Measurements from ENCODE around the gene COX8A. TPM values are rescaled to one million over a fixed set of nuclear protein-coding genes. Genes with fewer than 3 reads are reported as not detected.

The COX8A gene
- total and polyA plus RNA-seq, 9 of the 15 experiments (the other 6 are each of a cell fraction or from before 2014, with no cell fraction given): 274 to 1,206 (median 526) TPM

GRCh38 chr11:64007629-64008282 lies 33.3 kb downstream of the COX8A start (continued):
- TF ChIP-seq ZNF592 (IDR thresholded peaks at IDR 0.05) (no peak), AFF1 (IDR thresholded peaks at IDR 0.05; ENCODE audit: low read depth in 1 of 2, partially characterized antibody in 2 of 2) (no peak), ZNF75A (CRISPR knock-in tag; IDR thresholded peaks at IDR 0.05) (no peak), ZNF668 (CRISPR knock-in tag; IDR thresholded peaks at IDR 0.05) (no peak), ZFX (CRISPR knock-in tag; IDR thresholded peaks at IDR 0.05) (peak; percentile 44), PTRF (tag; IDR thresholded peaks at IDR 0.05) (no peak), POLR3A (IDR thresholded peaks at IDR 0.05; ENCODE audit: borderline replicate concordance, extremely low read depth, insufficient read depth, insufficient read length) (no peak), LCOR (CRISPR knock-in tag; IDR thresholded peaks at IDR 0.05) (peak; percentile 77; the same call in 1 of the 2 replicates), SRSF9 (IDR thresholded peaks at IDR 0.05; ENCODE audit: borderline replicate concordance, low read depth, low read length) (no peak), SIRT6 (IDR thresholded peaks at IDR 0.05; ENCODE audit: low read depth, low read length) (peak; percentile 6), NFIX (CRISPR knock-in tag; IDR thresholded peaks at IDR 0.05; ENCODE audit: low read depth) (no peak), MAZ (CRISPR knock-in tag; conservative IDR thresholded peaks at IDR 0.05 in 1 of 2, IDR thresholded peaks at IDR 0.05 in 1 of 2) (peak; percentile 89 to 91), ZNF512 (tag; IDR thresholded peaks at IDR 0.05) (peak; percentile 60), EHMT2 (IDR thresholded peaks at IDR 0.05) (no peak), POLR2G (IDR thresholded peaks at IDR 0.05; ENCODE audit: low read depth, low read length) (peak; percentile 62)
- TF ChIP-seq, protein P1, sequence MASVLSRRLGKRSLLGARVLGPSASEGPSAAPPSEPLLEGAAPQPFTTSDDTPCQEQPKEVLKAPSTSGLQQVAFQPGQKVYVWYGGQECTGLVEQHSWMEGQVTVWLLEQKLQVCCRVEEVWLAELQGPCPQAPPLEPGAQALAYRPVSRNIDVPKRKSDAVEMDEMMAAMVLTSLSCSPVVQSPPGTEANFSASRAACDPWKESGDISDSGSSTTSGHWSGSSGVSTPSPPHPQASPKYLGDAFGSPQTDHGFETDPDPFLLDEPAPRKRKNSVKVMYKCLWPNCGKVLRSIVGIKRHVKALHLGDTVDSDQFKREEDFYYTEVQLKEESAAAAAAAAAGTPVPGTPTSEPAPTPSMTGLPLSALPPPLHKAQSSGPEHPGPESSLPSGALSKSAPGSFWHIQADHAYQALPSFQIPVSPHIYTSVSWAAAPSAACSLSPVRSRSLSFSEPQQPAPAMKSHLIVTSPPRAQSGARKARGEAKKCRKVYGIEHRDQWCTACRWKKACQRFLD (CRISPR knock-in tag; IDR thresholded peaks at IDR 0.05): peak; percentile 57; the same call in 1 of the 2 replicates

Measured in K562 (cell line).